GM19395 (cell line): ENCODE data around the gene WLS.

Source experiments
- ATAC-seq: cut with Tn5 transposase; IDR thresholded peaks from one replicate; pipeline ENCODE4 v1.9.1; 2021; ENCODE audit warnings: mild to moderate bottlenecking, moderate library complexity; ENCODE audit not compliant: unreplicated experiment

Gene WLS

GRCh38 chr1:68229650-68230483, 2.5 kb downstream of the WLS start:
- no peak for ATAC-seq

- ATAC-seq = no peak
Observed at GRCh38 chr1:68228851-68229250, 3.5 kb downstream of the WLS start.

- ATAC-seq = no peak
Observed at GRCh38 chr1:68227598-68227997, 4.7 kb downstream of the WLS start.

- no peak for ATAC-seq
Observed at GRCh38 chr1:68225781-68226180, 6.5 kb downstream of the WLS start.

GRCh38 chr1:68223687-68224086, 8.6 kb downstream of the WLS start:
- ATAC-seq = no peak

- no peak for ATAC-seq
Observed at GRCh38 chr1:68221980-68222373, 10.3 kb downstream of the WLS start.

GRCh38 chr1:68221001-68221979, 11.0 kb downstream of the WLS start:
- ATAC-seq = no peak

GRCh38 chr1:68220420-68220819, 11.9 kb downstream of the WLS start:
- ATAC-seq = no peak

- no peak for ATAC-seq
Observed at GRCh38 chr1:68218490-68218889, 13.8 kb downstream of the WLS start.

- ATAC-seq = no peak
Observed at GRCh38 chr1:68217618-68218017, 14.7 kb downstream of the WLS start.

GRCh38 chr1:68217060-68217554, 15.2 kb downstream of the WLS start:
- no peak for ATAC-seq

- ATAC-seq = no peak
Observed at GRCh38 chr1:68216089-68216772, 16.1 kb downstream of the WLS start.

GRCh38 chr1:68213843-68214242, 18.5 kb downstream of the WLS start:
- no peak for ATAC-seq

- ATAC-seq = no peak
Observed at GRCh38 chr1:68211761-68212380, 20.5 kb downstream of the WLS start.

GRCh38 chr1:68210829-68211228, 21.5 kb downstream of the WLS start:
- no peak for ATAC-seq

- no peak for ATAC-seq
Observed at GRCh38 chr1:68210027-68210426, 22.3 kb downstream of the WLS start.

- ATAC-seq = no peak
Observed at GRCh38 chr1:68206848-68207689, 25.3 kb downstream of the WLS start.

- ATAC-seq = no peak
Observed at GRCh38 chr1:68205794-68206358, 26.4 kb downstream of the WLS start.

- no peak for ATAC-seq
Observed at GRCh38 chr1:68204977-68205630, 27.2 kb downstream of the WLS start.
